Activated T-helper 1 cell treated with Interleukin-2 at 50 U/mL for 16 hours (primary cell): Measurements from ENCODE around the gene RBM26.

Experiments
- DNase-seq: peaks from one replicate; pipeline ENCODE4 v3.0.0-alpha.2; 2020; ENCODE audit warnings: low read depth

The RBM26 gene

DNA sequence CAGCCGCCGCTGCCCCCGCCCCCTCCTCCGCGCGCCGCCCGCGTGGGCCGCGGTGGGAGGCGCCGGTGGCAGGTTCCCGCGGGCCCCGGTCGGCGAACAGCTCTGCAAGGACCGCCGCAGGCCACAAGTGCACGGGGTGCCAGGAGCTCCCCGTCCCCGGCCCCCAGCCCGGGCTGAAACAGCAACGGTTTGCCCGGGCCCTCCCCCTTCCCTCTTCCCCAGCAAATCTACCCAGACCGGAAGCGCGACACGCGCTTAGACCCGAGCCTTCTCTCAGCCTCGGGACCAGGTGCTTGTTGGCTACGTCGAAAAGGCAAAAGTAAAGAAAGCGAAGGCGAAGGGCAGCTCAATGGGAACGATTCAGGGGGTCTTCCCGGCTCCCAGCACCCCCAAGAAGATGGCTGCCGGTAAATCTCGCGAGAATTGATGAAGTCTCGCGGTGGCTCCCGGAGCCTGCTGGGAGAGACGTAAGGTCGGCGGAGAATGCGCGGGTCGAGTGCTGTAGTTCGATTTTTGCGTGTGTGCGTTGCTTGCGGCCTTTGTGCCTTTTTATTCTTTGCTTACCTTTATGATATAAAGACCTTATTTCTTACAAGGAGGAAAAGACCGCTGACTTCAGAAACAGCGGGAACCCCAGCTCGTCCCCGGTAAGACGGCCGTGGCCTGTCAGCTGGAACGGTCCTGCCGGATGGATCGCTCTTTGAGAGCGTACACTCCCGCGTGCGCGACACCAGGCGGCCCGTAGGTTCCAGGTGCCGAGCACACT lies at the start of gene RBM26:
Gene RBM26 (minus strand): TSS at position 425 of the 766 bp plus-strand sequence. CDS start 481 bp downstream, outside the sequence.
- DNase-seq = peak; percentile 82

DNA sequence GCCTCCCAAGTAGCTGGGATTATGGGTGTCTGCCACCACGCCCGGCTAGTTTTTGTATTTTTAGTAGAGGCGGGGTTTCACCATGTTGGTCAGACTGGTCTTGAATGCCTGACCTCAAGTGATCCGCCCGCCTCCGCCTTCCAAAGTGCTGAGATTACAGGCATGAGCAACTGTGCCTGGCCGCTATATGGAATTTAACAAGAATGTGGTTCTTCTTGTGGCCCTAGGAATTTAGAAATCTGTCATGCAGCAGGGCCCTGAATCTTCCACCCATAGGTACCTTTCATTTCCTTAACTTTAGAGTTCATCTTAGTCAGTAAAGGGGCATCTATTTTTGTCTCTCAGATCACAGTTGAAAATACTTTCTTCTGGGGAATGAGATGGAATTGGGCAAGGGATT lies 49.3 kb upstream of the RBM26 start:
- DNase-seq = no peak

DNA sequence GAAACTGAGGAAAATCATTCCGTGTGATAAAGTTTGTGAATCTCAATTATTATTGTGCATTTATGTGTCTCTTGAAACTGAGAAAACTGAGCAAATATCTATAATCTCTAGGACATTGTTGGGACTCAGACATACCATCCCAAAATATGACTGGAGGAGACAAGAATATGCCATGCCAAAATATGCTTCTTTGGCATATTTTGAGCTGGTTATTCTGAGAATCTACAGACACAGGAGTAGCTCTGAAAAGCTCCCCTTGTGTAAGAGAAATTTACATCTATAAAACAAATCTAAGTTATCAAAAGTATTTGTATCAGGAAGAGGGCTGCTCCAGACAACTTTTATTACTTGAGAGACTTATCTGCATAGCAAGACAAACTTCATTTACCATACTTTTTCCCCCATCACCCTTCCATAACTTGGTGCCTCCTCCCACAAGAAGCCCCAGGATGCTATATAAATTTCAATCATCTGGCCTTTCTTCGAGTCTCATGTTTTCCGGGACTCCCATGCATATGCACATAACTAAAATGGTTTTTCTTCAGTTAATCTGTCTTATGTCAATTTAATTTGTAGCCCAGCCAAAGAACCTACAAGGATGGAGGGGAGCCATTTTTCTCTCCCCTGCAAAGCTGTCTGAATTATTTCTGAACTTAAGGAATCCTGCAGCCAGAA lies 46.3 kb upstream of the RBM26 start:
- no peak for DNase-seq

DNA sequence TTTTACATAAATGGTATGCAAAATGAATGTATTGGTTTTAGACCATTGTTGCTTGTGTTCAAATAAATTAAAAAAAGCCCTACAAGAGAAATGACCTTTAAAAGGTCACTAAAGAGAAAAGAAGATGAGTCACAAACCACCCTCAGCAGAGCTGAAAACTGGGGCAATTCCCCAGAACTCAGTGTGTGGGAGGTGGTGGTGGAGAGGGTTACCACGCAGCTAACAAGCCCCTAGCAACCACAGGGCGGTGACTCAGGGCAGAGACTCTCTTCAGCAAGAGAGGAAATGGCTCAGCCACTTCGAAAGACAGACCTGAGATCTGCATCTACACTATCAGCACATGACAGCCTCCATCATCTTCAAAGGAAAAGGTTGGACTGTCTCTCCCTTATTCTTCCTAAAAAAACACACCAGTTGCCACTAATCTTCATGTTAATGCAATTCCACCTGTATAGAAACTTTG lies 45.5 kb upstream of the RBM26 start:
- peak; percentile 69 for DNase-seq

DNA sequence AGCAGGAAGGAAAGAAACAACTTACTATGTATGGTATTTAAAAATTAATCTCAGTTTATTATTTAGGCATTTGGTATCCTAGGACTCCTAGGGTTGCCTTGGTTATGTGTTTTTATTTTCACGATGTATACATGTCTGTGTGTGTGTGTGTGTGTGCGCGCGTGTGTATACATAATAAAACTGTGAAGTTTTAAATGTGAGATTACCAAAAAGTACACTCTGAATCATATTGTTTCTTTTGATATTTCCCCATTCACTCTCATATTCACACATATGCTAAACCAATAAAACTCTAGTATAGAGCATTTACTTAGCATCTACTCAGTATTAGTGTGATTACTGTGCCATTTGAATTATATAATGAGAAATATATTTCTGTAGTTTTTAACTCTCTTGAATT lies 44.1 kb upstream of the RBM26 start:
- DNase-seq = no peak

- DNase-seq = no peak
These were observed 42.4 kb upstream of the RBM26 start for GRCh38 chr13:79448413-79448812.

GRCh38 chr13:79447741-79448140 lies 41.7 kb upstream of the RBM26 start:
- DNase-seq = no peak

GRCh38 chr13:79447141-79447540 lies 41.1 kb upstream of the RBM26 start:
- DNase-seq = no peak

GRCh38 chr13:79445968-79446645 lies 40.1 kb upstream of the RBM26 start:
- DNase-seq = no peak

- no peak for DNase-seq
These were observed 36.7 kb upstream of the RBM26 start for GRCh38 chr13:79442706-79443105.

DNA sequence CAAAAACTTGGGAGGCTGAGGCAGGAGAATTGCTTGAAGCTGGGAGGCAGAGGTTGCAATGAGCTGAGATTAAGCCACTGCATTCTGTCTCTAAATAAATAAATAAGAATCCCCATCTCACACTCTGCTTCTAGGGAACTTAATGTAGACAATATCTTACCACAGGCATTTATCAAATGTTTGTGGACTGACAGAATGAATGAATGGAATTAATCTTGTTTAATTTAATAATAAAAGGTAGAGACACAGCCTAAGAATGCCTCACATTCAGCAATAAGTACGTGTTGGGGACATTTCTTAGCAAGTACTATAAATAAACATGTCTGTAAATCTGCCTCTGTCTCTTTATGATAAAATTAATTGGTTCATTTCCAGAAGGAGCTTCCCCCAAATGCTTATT lies 36.2 kb upstream of the RBM26 start:
- DNase-seq = no peak

GRCh38 chr13:79440958-79441528 lies 35.0 kb upstream of the RBM26 start:
- no peak for DNase-seq

GRCh38 chr13:79439275-79439674 lies 33.2 kb upstream of the RBM26 start:
- DNase-seq = no peak

DNA sequence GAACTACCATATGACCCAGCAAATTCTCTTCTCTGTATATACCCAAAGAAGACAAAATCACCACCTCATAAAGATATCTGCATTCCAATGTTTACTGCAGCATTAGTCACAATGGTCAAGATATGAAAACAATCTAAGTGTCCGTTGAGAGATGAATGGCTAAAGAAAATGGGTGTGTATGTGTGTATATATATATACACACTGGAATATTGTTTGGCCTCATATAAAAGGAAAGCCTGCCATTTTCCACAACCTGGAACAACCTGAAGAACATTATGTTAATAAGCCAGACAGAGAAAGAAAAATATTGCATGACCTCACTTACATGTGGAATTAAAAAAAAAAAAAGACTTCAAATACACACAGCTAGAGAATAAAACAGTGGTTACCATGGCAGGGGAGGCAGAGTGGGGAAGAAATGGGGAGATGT lies 29.5 kb upstream of the RBM26 start:
- no peak for DNase-seq

DNA sequence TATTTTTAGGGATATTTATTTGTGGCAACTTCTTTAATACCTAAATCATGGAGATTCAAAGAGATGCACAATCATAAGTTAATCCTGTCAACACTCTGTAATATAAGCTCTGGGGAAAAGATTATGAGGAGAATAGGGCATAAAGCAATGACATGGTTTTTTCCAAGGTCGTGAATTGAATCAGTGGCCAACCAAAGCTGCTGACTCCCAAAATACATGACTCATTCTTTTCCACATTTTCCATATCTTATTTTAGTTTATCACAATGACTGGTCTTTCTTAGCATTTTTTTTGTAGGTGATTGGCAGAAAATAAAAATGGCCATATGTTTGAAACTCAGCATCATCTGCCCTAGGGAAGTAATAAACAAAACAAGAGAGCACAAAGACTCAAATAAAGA lies 28.5 kb upstream of the RBM26 start:
- DNase-seq = no peak

- DNase-seq = no peak
These were observed 26.9 kb upstream of the RBM26 start for GRCh38 chr13:79432992-79433391.

GRCh38 chr13:79432086-79432485 lies 26.0 kb upstream of the RBM26 start:
- DNase-seq = no peak

DNA sequence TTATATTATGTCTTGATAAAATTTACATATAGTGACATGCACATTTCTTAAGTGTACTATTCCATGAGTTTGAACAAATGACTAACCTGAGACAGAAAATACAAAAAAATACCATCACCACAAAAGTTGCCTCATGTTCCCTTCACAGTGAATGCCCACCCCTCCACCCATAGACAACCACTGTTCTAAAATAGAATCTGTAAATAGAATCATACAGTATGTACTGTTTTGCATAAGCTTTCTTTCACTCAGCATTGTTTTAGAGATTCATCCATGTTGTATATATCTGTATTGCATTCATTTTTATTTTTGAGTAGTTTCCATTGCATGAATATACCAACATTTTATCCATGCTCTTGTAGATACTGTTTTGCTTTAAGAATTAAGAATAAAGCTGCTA lies 23.3 kb upstream of the RBM26 start:
- no peak for DNase-seq

- DNase-seq = no peak
These were observed 21.8 kb upstream of the RBM26 start for GRCh38 chr13:79427883-79428282.

- no peak for DNase-seq
These were observed 21.2 kb upstream of the RBM26 start for GRCh38 chr13:79427265-79427664.

GRCh38 chr13:79423801-79424642 lies 18.0 kb upstream of the RBM26 start:
- no peak for DNase-seq

DNA sequence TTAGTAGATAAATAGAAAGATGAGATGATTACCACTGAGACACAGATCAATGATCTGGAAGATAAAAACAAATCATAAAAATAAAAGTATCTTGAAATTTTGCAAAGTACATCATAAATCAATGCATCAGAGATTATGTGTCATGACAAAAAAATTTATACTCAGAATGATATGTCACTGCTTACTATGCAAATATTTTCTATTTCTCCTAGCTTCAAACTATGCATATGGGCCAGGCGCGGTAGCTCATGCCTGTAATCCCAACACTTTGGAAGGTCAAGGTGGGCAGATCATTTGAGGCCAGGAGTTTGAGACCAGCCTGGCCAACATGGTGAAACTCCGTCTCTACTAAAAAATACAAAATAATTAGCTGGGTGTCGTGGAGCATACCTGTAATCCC lies 17.3 kb upstream of the RBM26 start:
- DNase-seq = no peak
